PC-3 (cell line): ENCODE measurements around the gene MMP21. TPM values are rescaled to one million over a fixed set of nuclear protein-coding genes. Genes with fewer than 3 reads are reported as not detected.

Source experiments
- ATAC-seq: fragments of 200-7000 bp; cut with Tn5 transposase; 2 replicates; pipeline ENCODE4 v1.9.1; 2020; ENCODE audit warnings: mild to moderate bottlenecking, moderate library complexity
- BruUV-seq: library from RNA; stranded (reverse); fragments of 400-500 nt; replicated peaks from 2 replicates; lab custom pipeline; 2021; lab: Mats Ljungman, UMichigan
- CTCF ChIA-PET: fragments of 300-600 bp; sonication (Branson Sonifier 250); formaldehyde crosslinking; loops from one replicate; lab custom pipeline; 2022; ENCODE audit warnings: antibody characterized with exemption; lab: Charles Lee
- POLR2A ChIA-PET: fragments of 300-600 bp; sonication (Branson Sonifier 250); formaldehyde crosslinking; loops from one replicate; lab custom pipeline; 2022; ENCODE audit warnings: antibody characterized with exemption; ENCODE audit not compliant: unreplicated experiment; lab: Charles Lee
- DNase-seq: peaks from one replicate; pipeline ENCODE4 v3.0.0-alpha.2; 2015
- H2AFZ ChIP-seq: fragments of 300-600 bp; sonication (generic); 2 replicates; pipeline ENCODE4 v1.6.0; 2016; ENCODE audit warnings: antibody characterized with exemption, low read length
- H3F3A ChIP-seq: fragments of 300-600 bp; sonication (generic); one replicate; pipeline ENCODE4 v1.6.0; 2017; ENCODE audit warnings: antibody characterized with exemption, low read length, control low read depth, mild to moderate bottlenecking; ENCODE audit not compliant: unreplicated experiment
- H3K27ac ChIP-seq: fragments of 300-600 bp; sonication (generic); 2 replicates; pipeline ENCODE4 v1.5.1; 2016; ENCODE audit warnings: mild to moderate bottlenecking, low read length
- H3K27me3 ChIP-seq: fragments of 300-600 bp; sonication (generic); 2 replicates; pipeline ENCODE4 v1.6.1; 2016; ENCODE audit warnings: low read length, mixed read lengths
- H3K36me3 ChIP-seq: fragments of 300-600 bp; sonication (generic); 2 replicates; pipeline ENCODE4 v1.6.1; 2016; ENCODE audit warnings: low read depth, mixed run types, low read length, mixed read lengths
- H3K4me1 ChIP-seq: fragments of 300-600 bp; sonication (generic); 2 replicates; pipeline ENCODE4 v1.5.1; 2016; ENCODE audit warnings: low read length; ENCODE audit not compliant: insufficient read depth
- H3K4me2 ChIP-seq: fragments of 300-600 bp; sonication (generic); 2 replicates; pipeline ENCODE4 v1.6.0; 2016; ENCODE audit warnings: low read length
- H3K4me3 ChIP-seq: fragments of 300-600 bp; sonication (generic); 2 replicates; pipeline ENCODE4 v1.5.1; 2016; ENCODE audit warnings: mild to moderate bottlenecking, low read length, mixed read lengths
- H3K79me2 ChIP-seq: fragments of 300-600 bp; sonication (generic); 2 replicates; pipeline ENCODE4 v1.6.1; 2017; ENCODE audit warnings: low read length, mixed read lengths
- H3K9ac ChIP-seq: fragments of 300-600 bp; sonication (generic); 2 replicates; pipeline ENCODE4 v1.6.0; 2016; ENCODE audit warnings: mild to moderate bottlenecking, low read length
- H3K9me2 ChIP-seq: fragments of 300-600 bp; sonication (generic); replicated peaks from 2 replicates; pipeline ENCODE4 v1.6.1; 2016; ENCODE audit warnings: mixed run types, low read length, mixed read lengths
- H3K9me3 ChIP-seq: fragments of 300-600 bp; sonication (generic); 2 replicates; pipeline ENCODE4 v1.6.1; 2016; ENCODE audit warnings: low read length, mixed read lengths
- H4K20me1 ChIP-seq: fragments of 300-600 bp; sonication (generic); 2 replicates; pipeline ENCODE4 v1.6.1; 2016; ENCODE audit warnings: low read length, mixed read lengths
- CTCF ChIP-seq: fragments of 300-600 bp; sonication (generic); conservative IDR thresholded peaks from 2 replicates; pipeline ENCODE4 v1.5.1; 2017; ENCODE audit warnings: antibody characterized with exemption, low read depth, mild to moderate bottlenecking, low read length
- EZH2 ChIP-seq: fragments of 300-600 bp; sonication (generic); IDR thresholded peaks from one replicate; pipeline ENCODE4 v1.6.1; 2017; ENCODE audit warnings: antibody characterized with exemption, mild to moderate bottlenecking, low read length; ENCODE audit not compliant: unreplicated experiment
- EZH2phosphoT487 ChIP-seq: fragments of 300-600 bp; sonication (generic); IDR thresholded peaks from 2 replicates; pipeline ENCODE4 v1.6.1; 2018; ENCODE audit warnings: mild to moderate bottlenecking, antibody characterized with exemption, low read length, borderline replicate concordance
- intact Hi-C: fragments of 100-400 bp; cut with micrococcal nuclease; formaldehyde crosslinking; loops from 2 replicates; pipeline ENCODE4 v1.9.0; 2023
- total RNA-seq: library from RNA; depleted of rRNA; stranded (reverse); fragments of >200 nt; gene quantifications from 2 replicates; pipeline ENCODE4 v1.2.3, GENCODE V29; 2014

The MMP21 gene
- total RNA-seq, 1 experiment from 2014 or later: not detected

GRCh38 chr10:125792342-125793300, 17.0 kb upstream of the MMP21 start:
- ATAC-seq: no peak
- H3K9me3 ChIP-seq: no peaks in the 10 kb centered on the region
- TF ChIP-seq CTCF (no peak), EZH2 (no peak), EZH2phosphoT487 (no peak)

DNA sequence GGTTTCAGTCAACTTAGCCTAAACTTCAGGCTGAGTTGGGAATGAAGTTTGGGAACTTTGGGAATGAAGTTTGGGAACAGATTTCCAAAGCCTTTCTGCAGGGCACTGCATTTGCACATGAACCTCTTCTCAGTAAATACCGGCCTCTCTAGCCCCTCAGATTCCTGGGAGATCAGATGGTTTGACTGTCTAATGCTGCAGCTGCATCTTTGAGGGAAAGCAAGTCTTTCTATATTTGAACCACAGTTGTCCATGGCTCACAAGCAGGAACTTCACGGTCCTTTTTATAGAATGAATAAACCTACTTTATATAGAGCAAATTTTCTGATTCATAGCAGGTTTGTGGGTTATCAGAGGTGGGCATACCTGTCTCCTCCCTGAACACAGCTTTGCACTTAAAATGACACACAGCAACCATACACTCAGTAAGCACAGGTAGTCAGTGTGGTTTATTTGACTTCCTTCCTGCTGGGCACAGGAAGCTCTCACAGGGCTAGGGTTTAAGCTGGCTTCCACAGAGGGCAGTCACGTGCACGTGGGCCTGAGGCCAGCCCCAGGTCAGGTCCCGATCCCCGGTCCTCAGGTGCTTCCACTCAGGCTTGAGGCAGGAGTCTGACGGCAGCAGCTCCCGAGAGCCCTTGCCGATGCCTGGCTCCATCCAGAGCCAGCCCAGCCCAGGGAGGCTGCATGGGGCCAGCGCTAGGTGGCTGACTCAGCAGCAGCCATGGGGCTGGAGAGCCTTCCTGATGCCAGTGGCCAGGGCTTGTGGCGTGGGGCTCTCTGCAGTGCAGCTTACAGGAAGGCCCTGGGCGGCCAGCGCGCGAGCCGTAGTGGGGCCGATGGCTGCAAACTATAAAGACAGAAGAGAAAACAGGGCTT, 12.8 kb upstream of the MMP21 start:
- no peak overlapping the region for H3K9ac ChIP-seq
- no peak overlapping the region for H3K27ac ChIP-seq

More at GRCh38 chr10:125792342-125793300, 17.0 kb upstream of the MMP21 start:
- no TSS peak for BruUV-seq
- H3K4me3 ChIP-seq: no peak overlapping the region
- ChIA-PET POLR2A (interaction anchor here (0.6 kb wide), 1 partner anchor 31 kb away, joined by 3 read pairs; the partner anchor contains the start of genes BCCIP and UROS), CTCF (interaction anchor here (0.6 kb wide), 1 partner anchor 1775 kb away, joined by 3 read pairs; no protein-coding TSS in a partner anchor)
- no peak overlapping the region for H3K4me2 ChIP-seq
- no peak for DNase-seq
- H3K4me1 ChIP-seq: no peaks in the 10 kb centered on the region
- H4K20me1 ChIP-seq: no peaks in the 10 kb centered on the region
- no peak overlapping the region for H2AFZ ChIP-seq
- H3K79me2 ChIP-seq: no peaks in the 10 kb centered on the region
- no peaks in the 10 kb centered on the region for H3F3A ChIP-seq
- H3K36me3 ChIP-seq: no peaks in the 10 kb centered on the region; the same call in 1 of the 2 replicates
- no peaks in the 10 kb centered on the region for H3K9me2 ChIP-seq
- H3K27ac ChIP-seq: no peak overlapping the region
- intact Hi-C loops: no loop called here
- H3K9ac ChIP-seq: no peak overlapping the region
- H3K27me3 ChIP-seq: no peaks in the 10 kb centered on the region

More for the DNA sequence above, 12.8 kb upstream of the MMP21 start:
- Histone ChIP-seq H3K4me1 (no peaks in the 10 kb centered on the region), H3K27me3 (no peaks in the 10 kb centered on the region), H3F3A (no peaks in the 10 kb centered on the region), H3K79me2 (no peaks in the 10 kb centered on the region), H3K36me3 (no peaks in the 10 kb centered on the region; the same call in 1 of the 2 replicates), H2AFZ (no peak overlapping the region), H3K9me3 (no peaks in the 10 kb centered on the region), H3K4me3 (no peak overlapping the region), H3K9me2 (no peaks in the 10 kb centered on the region), H4K20me1 (no peaks in the 10 kb centered on the region), H3K4me2 (no peak overlapping the region)
- POLR2A ChIA-PET: interaction anchor here (0.7 kb wide), 1 partner anchor 33 kb away, joined by 5 read pairs; no protein-coding TSS in a partner anchor
- peak; percentile 45; the same call in 1 of the 2 replicates for ATAC-seq
- CTCF ChIA-PET: no interaction called here
- intact Hi-C loops: no loop called here
- no peak for TF ChIP-seq EZH2
- TF ChIP-seq EZH2phosphoT487: no peak
- TF ChIP-seq CTCF: no peak
- BruUV-seq: no TSS peak
- peak; percentile 4 for DNase-seq
